GM10248 (cell line): ENCODE results near the gene FJX1.

Experiments used
- CTCF ChIA-PET: fragments of 300-600 bp; sonication (Branson Sonifier 250); formaldehyde crosslinking; extraction: SDS; loops from one replicate; lab custom pipeline; 2021; ENCODE audit warnings: antibody characterized with exemption; lab: Yijun Ruan, JAX
- POLR2A ChIA-PET: fragments of 350-650 bp; sonication (Branson Sonifier 250); formaldehyde crosslinking; extraction: SDS; loops from one replicate; lab custom pipeline; 2020; ENCODE audit warnings: antibody characterized with exemption; lab: Yijun Ruan, JAX
- DNase-seq: peaks from one replicate; pipeline ENCODE4 v3.0.0; 2012; ENCODE audit errors: extremely low spot score
- TF ChIP-seq, protein P1 (sequence below): IDR thresholded peaks from 2 replicates; pipeline ENCODE4 v1.5.1; 2012; ENCODE audit warnings: mild to moderate bottlenecking, low read depth; ENCODE audit errors: extremely low read depth, missing control alignments, control extremely low read depth

The FJX1 gene

DNA sequence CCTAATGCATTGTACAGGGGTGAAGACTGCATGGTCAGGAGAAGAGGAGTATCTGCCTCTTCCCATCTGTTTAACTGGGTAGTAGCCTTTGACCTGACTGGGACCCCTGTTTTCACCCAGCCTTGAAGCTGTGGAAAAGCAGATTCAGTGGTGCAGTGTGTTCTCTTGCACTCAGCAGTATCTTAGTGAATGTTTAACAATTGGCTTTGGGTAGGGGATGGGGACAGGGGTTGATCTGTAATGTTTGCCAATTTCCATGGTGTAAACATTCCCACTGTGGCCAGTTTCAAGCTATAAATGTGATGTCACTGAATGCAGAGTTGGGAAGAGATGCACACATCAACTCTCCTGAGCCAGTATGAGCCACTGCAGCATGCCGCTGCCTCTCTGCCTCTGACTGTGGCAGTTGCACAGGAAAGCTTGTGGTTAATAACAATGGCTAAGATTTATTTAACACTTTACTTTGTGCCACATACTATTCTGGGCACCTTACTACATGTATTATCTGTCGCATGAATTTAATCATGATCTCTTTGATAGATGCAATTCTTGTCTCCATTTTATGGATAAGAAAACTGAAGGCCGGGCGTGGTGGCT lies 15.7 kb downstream of the FJX1 start:
- no peak for DNase-seq
- POLR2A ChIA-PET: no interaction called here
- TF ChIP-seq, protein P1, sequence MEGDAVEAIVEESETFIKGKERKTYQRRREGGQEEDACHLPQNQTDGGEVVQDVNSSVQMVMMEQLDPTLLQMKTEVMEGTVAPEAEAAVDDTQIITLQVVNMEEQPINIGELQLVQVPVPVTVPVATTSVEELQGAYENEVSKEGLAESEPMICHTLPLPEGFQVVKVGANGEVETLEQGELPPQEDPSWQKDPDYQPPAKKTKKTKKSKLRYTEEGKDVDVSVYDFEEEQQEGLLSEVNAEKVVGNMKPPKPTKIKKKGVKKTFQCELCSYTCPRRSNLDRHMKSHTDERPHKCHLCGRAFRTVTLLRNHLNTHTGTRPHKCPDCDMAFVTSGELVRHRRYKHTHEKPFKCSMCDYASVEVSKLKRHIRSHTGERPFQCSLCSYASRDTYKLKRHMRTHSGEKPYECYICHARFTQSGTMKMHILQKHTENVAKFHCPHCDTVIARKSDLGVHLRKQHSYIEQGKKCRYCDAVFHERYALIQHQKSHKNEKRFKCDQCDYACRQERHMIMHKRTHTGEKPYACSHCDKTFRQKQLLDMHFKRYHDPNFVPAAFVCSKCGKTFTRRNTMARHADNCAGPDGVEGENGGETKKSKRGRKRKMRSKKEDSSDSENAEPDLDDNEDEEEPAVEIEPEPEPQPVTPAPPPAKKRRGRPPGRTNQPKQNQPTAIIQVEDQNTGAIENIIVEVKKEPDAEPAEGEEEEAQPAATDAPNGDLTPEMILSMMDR: no peak
- CTCF ChIA-PET: interaction anchor here (1.4 to 2.2 kb wide), 2 partner anchors 19 to 188 kb away, joined by 5 to 6 read pairs; no protein-coding TSS in a partner anchor

DNA sequence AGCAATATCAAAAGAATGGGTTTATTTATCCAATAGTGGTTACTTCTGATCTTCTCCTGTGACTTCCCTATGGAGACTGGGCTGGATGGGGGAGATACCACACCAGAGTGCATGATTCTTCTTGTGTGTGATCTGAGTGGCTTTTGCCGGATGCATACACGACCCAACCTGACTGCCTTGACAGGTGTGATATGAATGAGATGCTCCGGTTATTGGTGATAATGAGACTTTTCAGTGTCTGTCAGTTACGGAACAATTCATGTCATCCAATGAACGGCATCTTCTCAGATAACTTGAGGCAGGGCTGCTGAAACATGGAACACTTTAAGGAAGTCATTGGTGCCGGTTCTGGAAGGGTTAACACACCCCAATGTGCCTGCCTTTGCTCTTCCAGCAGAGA lies 17.7 kb downstream of the FJX1 start:
- POLR2A ChIA-PET: no interaction called here
- TF ChIP-seq, protein P1: no peak
- CTCF ChIA-PET: interaction anchor here (1.1 to 2.2 kb wide), 2 partner anchors 10 to 186 kb away, joined by 4 to 6 read pairs; no protein-coding TSS in a partner anchor
- DNase-seq: no peak

DNA sequence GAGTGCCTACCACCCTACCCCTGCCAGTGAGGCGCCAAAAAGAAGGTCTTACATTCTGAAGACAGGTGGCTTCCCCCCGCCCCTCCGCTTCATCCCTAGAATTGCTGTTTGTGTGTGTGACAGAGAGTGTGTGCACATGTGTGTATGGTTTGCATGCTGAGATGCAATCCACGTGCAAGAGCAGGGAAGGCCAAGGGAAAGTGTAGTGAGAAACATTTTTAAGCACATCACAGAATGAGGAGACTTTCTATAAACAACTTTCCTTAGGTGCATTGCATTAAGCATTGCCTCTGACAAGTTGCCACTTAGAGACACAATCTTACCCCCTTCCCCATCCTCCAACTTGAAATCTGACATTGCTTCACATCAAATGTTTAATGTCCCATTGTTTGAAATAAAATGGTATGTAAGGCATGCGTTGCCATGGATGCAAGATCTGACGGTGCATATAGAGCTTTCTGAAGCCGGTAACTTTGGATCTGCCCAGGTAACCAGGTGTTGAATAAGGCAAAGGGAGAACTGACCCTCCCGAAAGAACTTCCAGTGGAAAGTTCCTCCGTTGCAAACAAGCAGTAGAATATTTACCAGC lies 21.4 kb downstream of the FJX1 start:
- ChIA-PET POLR2A (no interaction called here), CTCF (no interaction called here)
- TF ChIP-seq, protein P1: no peak
- DNase-seq: no peak

DNA sequence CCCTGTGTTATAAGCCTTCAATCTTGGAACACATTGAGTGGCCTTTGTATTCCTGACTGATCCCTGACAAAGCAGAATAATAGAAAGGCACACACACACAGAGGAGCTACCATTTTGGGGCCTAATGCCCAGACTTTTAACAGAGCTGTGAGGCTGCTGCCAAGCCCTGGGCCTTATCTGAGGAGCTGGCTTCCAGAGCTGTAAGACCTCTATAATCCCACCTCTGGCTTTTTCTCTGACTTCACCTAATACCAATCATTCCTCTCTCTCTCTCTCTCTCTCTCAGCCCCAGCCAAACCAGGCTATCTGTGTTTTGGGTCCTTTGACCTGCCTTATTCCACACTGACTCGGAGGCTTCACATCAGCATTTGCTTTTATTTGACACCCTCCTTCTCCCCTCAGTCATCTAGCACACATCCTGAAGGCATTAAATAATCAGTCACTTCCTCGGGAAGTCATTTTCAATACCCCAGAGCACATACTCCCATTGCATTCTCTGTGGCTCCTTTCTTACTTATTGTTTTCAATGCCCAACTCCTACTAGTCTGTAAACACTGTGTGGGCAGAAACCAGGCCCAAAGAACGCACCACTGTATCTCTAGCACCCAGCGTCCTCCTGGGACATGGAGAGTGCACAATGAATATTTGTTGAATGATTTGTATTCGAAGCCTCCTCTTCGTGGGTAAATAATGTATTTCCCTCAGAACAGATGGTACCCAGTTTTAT lies 23.1 kb downstream of the FJX1 start:
- DNase-seq: no peak
- CTCF ChIA-PET: no interaction called here

DNA sequence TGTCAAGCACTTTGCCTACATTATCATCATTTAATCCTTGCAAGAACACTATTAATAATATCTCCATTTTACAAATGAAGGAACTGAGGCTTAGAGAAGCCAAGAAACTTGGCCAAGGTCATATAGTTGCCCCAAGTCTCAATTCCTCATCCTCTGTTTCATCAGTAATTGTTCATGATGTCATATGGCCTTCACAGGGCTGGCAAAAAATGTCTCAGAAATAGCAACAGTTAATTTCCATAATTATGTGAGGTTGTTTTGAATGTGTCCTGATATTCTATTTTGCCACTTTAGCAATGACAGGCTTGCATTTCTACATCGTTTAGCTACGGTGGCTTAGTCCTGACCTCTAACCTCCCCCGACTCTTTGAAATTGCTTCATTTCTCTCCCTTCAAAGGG lies 23.7 kb downstream of the FJX1 start:
- CTCF ChIA-PET: interaction anchor here (2.6 kb wide), 1 partner anchor 180 kb away, joined by 7 read pairs; no protein-coding TSS in a partner anchor
- DNase-seq: no peak
- POLR2A ChIA-PET: no interaction called here
- TF ChIP-seq, protein P1: no peak

More for the DNA sequence above, 23.1 kb downstream of the FJX1 start:
- POLR2A ChIA-PET: no interaction called here
- TF ChIP-seq, protein P1: no peak

DNA sequence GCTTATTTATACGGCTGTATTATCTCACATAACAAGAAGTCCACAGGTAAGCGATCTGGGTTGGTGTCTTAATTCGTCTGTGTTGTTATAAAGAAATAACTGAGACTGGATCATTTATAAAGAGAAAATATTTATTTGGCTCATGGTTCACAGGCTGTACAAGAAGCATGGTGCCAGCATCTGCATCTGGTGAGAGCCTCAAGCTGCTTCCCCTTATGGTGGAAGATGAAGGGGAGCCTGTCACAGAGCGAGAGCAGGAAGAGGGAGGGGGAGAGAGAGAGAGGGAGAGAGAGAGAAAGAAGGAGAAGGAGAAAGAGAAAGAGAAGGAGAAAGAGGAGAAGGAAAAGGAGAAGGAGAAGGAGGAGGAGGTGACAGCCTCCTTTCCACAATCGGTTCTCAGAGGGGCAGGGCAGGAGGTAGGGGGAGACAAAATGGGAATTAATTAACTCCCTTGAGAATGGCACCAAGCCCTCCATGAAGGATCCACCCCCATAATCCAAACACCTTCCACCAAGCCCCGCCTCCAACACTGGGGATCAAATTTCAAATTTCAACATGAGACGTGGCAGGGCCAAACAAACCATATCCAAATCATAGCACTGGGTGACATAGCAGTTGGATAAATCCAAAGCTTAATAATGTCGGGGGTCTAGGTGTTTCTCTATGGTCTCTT lies 29.3 kb downstream of the FJX1 start:
- TF ChIP-seq, protein P1: no peak
- CTCF ChIA-PET: interaction anchor here (1.1 to 1.7 kb wide), 5 partner anchors 9 to 409 kb away, joined by 3 to 9 read pairs (median 4); no protein-coding TSS in a partner anchor
- DNase-seq: no peak
- POLR2A ChIA-PET: no interaction called here
